Stimulated activated naive CD4-positive, alpha-beta T cell treated with Interleukin-2 at 50 U/mL for 16 hours (primary cell): Measurements from ENCODE around the gene TMCO1.
"Not testable (repeated sequence)": the region's sequence is repeated elsewhere in the genome, so short reads cannot be mapped to it uniquely, and the experiment has no call there.

ENCODE experiments used
- DNase-seq: peaks from one replicate; lab custom pipeline; 2025; lab: John Stamatoyannopoulos, UW

Gene TMCO1, protein sequence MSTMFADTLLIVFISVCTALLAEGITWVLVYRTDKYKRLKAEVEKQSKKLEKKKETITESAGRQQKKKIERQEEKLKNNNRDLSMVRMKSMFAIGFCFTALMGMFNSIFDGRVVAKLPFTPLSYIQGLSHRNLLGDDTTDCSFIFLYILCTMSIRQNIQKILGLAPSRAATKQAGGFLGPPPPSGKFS

DNA sequence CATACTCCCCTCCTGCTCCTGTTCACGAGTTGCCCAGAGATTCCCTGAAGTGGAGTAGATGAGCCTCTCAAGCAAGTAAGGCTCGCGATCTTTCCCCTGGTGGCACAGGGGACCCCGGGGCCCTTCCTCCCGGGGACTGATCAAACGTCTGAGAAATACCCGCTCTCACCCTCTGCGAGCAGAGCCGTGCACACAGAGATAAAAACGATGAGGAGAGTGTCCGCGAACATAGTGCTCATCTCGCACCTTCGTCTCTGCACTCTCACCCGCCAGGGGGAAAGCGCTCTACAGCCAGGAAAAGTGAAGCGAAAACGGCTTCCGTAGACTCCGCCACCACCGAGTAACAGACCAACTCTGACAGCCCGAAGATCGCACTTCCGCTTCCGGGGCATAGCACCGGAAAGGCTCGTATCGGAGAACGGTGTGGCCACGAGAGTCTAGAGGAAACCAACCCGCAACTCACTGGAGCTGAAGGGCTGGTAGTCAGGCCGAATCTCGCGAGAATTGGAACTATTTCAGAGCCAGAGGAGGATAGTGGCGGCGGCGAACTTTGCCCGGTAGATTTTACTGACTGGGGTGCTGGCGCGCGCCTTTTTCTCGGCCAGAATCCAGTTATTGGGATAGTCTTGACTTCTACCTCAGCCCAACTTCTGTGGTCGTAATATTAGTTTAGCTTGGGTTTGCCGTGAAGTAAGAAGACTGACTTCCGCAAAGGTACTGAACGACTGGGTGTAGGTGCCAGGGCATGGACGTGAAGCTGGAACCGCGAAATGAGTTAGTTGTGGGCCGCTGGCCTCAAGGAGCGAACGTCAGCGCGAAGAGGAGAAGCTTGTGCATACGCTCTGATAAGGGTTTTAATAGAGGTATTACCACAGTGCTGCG lies at the start of gene TMCO1:
Gene TMCO1 (minus strand): TSS at position 356 of the 882 bp plus-strand sequence. CDS start 117 bp downstream, at position 239.
- DNase-seq, result peak; percentile 93

DNA sequence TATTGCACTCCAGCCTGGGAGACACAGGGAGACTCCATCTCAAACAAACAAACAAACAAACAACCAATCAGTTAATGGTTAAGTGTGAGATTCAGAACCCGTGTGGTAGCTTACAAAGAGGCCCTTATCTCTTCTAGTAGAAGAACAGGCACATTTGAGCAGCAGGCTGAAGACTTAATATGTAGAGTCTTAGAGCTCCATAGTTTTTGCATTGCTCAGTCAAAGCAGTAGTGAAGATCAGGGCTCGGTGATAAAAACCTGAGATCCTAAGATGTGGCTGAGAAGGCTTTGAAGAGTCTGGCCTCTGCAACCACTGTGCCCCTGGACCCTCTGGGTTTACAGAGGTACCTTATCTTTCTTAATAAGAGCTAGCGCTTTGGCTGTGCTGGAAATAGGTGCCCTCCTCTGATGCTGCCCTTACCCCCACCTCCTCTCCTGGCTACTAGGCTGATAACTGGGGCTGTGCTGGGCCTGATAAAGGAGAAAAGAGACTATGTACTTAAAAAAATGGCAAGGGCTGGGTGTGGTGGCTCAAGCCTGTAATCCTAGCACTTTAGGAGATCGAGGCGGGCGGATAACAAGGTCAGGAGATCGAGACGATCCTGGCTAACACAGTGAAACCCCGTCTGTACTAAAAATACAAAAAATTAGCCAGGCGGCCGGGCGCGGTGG lies 48.3 kb upstream of the TMCO1 start:
- DNase-seq, result no peak

DNA sequence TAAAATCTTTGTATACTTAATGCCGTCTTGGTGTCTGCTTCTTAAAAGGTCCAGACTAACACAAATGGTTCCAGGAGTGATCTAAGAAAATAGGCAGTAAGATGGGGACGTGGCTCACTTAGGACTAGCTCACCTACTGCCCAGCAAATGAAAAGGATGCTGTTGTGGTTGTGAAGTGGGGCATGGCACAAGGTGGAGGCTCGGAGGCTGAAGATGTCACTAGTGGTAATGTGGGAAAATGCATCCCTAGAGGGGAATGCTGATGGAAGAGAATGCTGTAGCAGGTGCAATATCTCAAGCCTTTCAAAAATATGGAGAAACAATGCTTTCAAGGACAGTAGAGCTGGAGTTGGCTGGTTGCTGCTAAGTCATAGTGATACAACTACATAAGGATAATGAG lies 47.5 kb upstream of the TMCO1 start:
- DNase-seq, result no peak

DNA sequence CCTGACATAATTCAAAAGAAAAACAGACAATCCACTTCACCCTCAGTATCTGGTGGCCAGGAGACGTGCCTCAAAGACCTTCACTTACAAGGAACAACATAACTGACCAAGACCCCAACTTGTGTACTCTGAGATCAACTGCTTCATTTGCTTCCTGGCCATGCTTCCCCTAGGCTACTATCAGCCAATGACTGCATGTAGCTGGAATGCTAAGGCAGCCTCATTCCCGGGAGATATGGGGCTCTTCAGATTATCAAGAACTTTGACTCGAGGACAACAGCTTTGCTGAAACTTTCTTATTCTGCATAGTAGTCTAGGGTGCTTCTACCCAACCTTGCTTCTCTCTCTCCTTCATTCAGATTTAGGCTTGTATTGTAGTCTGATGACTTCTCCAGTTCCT lies 47.1 kb upstream of the TMCO1 start:
- no peak for DNase-seq

DNA sequence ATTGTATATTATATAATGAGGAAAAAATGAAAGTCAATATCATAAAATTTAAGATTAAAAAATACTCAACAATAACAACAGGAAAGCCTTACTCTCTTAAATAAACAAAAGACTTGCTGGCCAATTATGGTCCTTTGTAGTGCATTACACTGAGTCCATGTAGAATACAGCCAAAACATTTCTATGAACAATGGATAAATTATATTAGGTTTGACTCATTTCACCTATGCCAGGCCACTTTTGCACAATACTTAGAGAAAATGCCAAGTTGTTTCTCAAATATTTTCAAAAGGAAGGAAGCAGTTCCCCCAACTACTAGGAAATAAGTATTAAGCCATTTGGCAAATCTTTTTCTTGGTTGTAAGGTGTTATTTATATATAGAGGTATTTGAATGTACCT lies 38.9 kb upstream of the TMCO1 start:
- DNase-seq, result no peak

DNA sequence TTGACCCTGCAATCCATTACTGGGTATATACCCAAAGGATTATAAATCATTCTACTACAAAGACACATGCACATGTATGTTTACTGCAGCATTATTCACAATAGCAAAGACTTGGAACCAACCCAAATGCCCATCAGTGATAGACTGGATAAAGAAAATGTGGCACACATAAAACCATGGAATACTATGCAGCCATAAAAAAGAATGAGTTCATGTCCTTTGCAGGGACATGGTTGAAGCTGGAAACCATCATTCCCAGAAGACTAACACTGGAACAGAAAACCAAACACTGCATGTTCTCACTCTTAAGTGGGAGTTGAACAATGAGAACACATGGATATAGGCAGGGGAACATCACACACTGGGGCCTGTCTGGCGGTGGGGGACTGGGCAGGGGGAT lies 35.8 kb upstream of the TMCO1 start:
- not testable (repeated sequence) for DNase-seq

DNA sequence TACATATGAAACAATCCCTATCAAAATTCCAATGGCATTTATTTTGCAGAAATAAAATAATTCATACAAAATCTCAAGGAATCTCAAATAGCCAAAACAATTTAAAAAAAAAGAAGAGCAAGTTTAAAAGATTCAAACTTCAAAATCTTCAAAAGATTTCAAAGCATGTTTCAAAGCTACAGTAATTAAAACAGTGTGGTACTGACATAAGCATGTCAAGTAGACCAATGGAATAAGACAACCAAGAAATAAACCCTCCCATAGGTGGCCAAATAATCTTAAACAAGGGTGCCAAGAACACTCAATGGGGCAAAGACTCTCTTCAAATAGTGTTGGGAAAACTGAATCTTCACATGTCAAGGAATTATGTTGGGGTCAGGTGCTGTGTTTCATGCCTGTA lies 30.7 kb upstream of the TMCO1 start:
- no peak for DNase-seq

DNA sequence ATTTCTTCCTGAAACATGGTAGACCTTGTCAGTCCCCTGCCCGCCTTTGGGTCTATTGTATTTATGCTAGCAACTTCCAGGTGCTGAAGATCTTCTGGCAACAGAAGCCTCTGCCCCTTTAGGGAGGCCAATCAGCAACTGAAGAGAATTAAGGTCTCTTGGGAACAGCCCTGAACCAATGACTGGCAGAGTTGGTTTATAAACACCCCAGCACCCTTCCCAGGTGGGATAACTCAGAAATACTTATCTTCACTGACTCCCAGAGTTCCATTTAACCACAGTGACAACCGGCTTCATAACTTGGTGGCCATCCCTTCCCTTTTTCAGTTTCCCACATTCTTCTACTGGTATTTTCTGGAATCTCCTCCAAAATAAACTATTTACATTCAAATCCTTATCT lies 27.2 kb upstream of the TMCO1 start:
- DNase-seq, result no peak

DNA sequence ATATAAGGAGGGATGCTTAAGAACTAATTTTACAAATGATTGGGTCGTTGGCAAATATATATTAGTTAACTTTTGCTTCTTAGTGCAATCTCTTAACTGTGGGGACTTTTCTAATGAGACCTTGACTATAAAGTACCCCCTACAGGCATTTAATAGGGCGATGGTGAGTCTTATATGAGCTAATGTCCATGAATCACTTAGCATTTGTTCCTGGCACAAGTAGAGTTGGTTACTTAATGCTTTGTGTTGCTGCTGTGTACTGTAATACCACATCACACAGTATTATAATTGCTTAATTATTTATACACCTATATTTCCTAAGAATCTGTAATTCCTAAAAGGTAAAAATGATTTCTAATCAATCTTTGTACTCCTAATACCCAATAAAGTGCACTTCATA lies 25.3 kb upstream of the TMCO1 start:
- no peak for DNase-seq

DNA sequence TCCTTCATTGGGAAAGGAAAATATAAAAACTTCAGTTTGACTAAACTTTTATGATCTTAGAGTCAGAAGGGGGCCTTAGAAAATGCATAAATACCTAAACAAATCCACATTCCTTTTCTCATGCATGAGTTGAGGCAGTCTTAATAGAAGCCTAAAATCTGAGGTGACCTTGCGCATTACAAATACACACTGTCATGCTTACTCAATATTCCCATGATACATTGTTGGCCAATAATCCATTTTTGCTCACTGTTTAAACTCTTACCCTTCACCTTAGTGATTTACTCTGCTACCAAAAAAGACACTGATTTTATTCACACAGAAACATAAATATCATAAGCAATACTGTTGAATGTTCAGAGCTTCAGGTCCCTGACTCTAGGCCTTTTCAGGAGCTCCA lies 19.1 kb upstream of the TMCO1 start:
- DNase-seq, result no peak

DNA sequence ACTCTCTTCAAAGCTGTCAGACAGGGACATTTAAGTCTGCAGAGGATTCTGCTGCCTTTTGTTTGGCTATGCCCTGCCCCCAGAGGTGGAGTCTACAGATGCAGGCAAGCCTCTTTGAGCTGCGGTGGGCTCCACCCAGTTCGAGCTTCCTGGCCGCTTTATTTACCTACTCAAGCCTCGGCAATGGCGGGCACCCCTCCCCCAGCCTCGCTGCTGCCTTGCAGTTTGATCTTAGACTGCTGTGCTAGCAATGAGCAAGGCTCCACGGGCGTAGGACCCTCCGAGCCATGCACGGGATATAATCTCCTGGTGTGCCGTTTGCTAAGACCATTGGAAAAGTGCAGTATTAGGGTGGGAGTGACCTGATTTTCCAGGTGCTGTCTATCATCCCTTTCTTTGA lies 14.9 kb upstream of the TMCO1 start:
- not testable (repeated sequence) for DNase-seq

DNA sequence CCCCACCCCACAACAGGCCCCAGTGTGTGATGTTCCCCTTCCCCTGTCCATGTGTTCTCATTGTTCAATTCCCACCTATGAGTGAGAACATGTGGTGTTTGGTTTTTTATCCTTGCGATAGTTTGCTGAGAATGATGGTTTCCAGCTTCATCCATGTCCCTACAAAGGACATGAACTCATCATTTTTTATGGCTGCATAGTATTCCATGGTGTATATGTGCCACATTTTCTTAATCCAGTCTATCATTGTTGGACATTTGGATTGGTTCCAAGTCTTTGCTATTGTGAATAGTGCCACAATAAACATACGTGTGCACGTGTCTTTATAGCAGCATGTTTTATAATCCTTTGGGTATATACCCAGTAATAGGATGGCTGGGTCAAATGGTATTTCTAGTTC lies 9.5 kb upstream of the TMCO1 start:
- not testable (repeated sequence) for DNase-seq

DNA sequence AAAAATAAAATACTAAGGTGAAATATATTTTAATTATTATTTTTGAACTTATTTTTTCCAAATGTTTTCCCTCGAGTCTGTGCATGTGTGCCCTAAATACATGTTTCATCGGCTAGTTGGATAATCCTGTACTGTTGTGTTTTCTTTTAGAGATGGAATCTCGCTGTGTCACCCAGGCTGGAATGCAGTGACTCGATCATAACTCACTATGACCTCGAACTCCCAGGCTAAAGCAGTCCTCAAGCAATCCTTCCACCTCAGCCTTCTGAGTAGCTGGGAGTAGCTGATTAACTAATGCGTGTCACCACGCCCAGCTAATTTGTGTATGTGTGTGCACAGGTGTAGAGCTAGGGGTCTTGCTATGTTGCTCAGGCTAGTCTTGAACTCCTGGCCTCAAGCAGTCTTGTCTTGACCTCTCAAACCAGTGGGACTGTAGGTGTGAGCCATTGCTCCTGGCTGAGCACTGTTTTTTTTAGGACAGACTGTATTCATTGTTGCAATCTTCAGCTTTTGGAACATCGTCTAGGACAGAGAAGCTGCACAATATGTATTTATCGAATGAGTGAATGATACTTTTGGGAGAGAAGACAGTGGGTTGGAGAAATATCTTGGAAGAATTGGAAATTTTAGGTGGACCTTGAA lies 4.8 kb upstream of the TMCO1 start:
- DNase-seq, result no peak

DNA sequence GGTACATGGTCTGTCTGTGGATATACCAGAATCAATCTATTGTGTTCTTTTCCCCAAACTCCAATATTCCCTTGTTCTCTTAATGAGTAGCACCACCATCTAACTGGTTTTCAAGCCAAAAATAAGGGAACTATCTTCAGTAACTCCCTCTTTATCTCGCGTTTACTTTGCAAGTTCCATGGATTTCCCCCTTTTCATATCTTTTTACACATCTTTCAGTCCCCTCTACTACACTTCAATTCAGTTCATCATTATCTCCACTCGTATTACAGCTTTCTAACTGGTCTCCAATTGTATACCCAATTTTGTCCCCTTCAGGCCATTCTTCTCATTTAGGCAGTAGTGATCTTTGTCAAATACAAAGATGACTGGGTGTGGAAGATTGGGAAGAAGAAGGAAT lies 4.1 kb upstream of the TMCO1 start:
- no peak for DNase-seq

DNA sequence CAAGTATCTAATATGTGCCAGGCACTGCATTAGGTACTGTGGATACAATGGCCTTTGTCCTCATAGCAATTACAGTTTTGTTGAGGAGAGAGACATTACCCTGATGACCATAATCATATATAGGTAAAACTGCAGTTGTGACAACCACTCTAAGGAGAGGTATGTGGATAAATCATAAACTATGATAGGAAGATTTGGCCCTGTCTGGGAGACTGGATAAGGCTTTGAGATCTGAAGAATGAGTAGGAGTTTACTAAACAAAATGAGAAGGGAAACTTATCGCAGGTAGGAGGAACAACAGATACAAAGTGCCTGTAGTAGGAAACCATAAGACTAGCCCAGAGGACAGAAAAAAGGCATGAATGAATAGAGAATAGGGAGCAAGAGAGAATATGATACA lies 4.4 kb downstream of the TMCO1 start:
- DNase-seq, result no peak

DNA sequence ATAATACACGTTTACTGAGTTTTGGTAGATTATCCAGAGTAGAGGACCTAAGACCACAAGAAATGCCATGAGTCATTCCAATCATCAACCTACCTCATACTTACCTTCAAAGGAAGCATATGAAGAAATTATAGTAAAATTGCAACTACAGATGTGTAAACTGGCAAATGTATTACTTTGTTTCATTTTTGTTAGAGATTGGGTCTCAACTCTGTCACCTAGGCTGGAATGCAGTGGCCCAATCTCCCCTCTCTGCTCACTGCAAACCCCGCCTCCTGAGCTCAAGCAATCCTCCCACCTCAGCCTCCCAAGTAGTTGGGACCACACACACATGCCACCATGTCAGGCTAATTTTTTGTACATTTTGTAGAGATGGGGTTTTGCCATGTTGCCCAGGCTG lies 5.2 kb downstream of the TMCO1 start:
- DNase-seq, result no peak

DNA sequence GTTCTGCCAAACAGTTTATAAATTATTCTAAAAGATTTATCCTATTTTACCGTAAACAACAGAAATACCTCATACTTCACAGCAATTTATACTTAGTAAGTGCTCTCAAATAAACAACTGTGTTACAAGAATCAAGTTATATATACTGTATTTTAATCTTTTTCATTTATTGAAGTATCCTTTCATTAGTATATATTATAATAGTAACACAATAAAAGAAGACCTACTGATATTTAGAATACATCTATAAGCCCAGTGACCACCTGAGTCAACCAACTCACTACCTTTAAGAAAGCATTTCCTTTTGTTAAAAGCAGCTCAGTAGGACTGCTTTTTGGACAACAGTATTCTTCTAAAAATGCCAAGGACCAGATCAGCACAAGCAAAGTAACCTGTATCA lies 5.9 kb downstream of the TMCO1 start:
- no peak for DNase-seq

DNA sequence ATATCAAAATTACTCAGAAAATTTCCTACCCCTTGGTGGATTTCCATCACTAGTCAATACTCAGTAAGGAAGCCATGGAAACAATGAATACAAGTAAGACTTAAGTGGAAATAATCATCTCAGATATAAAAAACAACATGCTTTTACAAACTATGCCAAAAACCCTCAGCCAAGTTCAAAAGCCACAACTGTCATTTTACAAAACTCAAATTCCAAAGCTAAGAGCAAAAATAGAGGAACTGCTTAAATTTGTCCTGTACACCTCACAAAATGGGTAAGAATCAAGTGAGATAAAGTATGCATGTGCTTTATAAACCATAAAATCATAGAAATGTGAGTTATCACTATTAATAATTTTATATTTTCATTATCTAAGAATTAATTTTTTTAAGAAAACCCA lies 9.6 kb downstream of the TMCO1 start:
- no peak for DNase-seq

DNA sequence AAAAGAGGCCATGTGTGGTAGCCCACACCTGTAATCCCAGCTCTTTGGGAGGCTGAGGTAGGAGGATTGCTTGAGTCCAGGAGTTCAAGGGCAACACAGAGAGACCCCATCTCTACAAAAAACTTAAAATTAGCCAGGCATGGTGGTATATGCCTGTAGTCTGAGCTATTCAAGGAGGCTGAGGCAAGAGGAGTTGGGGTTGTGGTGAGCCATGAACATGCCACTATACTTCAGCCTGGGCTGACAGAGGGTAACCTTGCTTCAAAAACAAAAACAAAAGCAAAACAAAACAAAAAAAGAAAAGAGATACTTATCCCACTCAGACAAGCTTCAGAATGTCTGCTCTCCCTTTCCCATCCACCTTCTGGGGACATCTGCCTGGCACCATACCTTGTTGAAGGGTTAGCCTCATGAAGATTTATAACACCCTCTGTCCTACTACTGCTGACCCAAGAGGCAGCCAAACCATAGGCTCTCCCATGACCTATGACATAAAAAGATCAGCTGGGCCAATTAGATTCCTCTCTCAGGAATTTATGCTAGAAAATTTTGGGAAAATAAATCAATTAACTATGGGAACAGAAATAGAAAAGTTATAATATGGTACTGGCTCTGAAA lies 13.2 kb downstream of the TMCO1 start:
- no peak for DNase-seq

DNA sequence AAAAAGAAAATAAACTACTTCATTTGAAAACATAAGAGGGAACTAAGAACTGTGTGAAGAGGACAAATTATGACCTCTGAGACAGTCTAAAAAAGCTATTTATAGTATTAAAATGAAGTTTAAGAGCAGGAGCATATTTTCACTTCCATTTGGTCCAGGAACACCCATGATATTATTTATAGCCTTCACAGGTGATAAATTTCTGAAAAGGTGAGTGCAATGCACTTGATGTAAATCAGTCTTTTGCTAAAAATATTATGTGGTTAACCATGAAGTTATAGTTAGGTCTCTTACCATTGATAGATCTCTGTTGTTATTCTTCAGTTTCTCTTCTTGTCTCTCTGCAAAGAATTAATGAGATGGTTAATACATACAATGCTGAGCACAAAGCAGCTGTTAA lies 14.7 kb downstream of the TMCO1 start:
- DNase-seq, result no peak

DNA sequence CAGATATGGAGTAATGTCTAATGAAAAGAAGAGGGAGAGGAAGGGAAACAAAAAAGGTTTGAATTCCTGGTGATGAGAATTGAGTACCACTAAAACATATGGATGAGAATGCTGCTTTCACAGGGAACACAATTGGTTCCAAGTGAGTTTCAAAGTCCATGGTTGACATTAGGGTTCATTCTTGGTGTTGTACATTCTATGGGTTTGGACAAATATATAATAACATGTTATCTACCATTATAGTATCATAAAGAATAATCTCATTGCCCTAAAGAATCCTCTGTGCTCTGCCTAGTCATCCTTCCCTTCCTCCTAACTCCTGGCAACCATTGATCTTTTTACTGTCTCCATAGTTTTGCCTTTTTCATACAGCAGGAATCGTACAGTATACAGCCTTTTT lies 20.1 kb downstream of the TMCO1 start:
- DNase-seq, result no peak
